H1 (cell line): ENCODE data around the gene DMAC2L. TPM values are rescaled to one million over a fixed set of nuclear protein-coding genes. Genes with fewer than 3 reads are reported as not detected.

Experiments
- CTBP2 ChIP-seq: IDR thresholded peaks from 2 replicates; pipeline ENCODE4 v1.7.0; 2011; ENCODE audit warnings: borderline replicate concordance, mild to moderate bottlenecking, moderate library complexity, mixed read lengths, low read length; ENCODE audit not compliant: insufficient read depth, insufficient read length
- FOSL1 ChIP-seq: IDR thresholded peaks from 2 replicates; pipeline ENCODE4 v1.6.1; 2011; ENCODE audit warnings: mild to moderate bottlenecking, low read depth, low read length, moderate library complexity; ENCODE audit not compliant: insufficient read depth
- GABPA ChIP-seq: IDR thresholded peaks from 2 replicates; pipeline ENCODE4 v1.6.1; 2011; ENCODE audit warnings: mild to moderate bottlenecking, low read length, moderate library complexity, borderline replicate concordance; ENCODE audit not compliant: insufficient read depth
- JUN ChIP-seq: IDR thresholded peaks from 2 replicates; pipeline ENCODE4 v1.6.1; 2011; ENCODE audit warnings: low read depth, mild to moderate bottlenecking, improper control_type of control experiment, low read length
- MAFK ChIP-seq: IDR thresholded peaks from 2 replicates; pipeline ENCODE4 v1.6.1; 2012; ENCODE audit warnings: low read depth, mild to moderate bottlenecking, improper control_type of control experiment, low read length
- polyA plus RNA-seq, 7 experiments: library from polyadenylated mRNA; depleted of rRNA in 3 of 7; stranded (reverse) in 5 of 7; unstranded in 2 of 7; fragments of >200 nt in 5 of 7; fragments of 200-250 nt in 2 of 7; gene quantifications; 1 replicate in 5 of 7; 2 replicates in 1 of 7; 4 replicates in 1 of 7; pipeline versions ENCODE4 v1.2.1 to v1.2.3, GENCODE V29; 2011 to 2013; ENCODE audit warnings: missing spikeins in 2 of 7, mixed read lengths in 2 of 7
- total RNA-seq: library from RNA; stranded (reverse); fragmentation: NEBNext Ultra II Directional; extraction: Animal tissue kit (Norgen Biotek cat#: 25700); gene quantifications from 2 replicates; pipeline ENCODE4 v1.2.1, GENCODE V29; 2021

The DMAC2L gene
- total and polyA plus RNA-seq, 2 of the 8 experiments (the other 6 are each of a cell fraction or from before 2014, with no cell fraction given), result 20.3 to 28.9 TPM

DNA sequence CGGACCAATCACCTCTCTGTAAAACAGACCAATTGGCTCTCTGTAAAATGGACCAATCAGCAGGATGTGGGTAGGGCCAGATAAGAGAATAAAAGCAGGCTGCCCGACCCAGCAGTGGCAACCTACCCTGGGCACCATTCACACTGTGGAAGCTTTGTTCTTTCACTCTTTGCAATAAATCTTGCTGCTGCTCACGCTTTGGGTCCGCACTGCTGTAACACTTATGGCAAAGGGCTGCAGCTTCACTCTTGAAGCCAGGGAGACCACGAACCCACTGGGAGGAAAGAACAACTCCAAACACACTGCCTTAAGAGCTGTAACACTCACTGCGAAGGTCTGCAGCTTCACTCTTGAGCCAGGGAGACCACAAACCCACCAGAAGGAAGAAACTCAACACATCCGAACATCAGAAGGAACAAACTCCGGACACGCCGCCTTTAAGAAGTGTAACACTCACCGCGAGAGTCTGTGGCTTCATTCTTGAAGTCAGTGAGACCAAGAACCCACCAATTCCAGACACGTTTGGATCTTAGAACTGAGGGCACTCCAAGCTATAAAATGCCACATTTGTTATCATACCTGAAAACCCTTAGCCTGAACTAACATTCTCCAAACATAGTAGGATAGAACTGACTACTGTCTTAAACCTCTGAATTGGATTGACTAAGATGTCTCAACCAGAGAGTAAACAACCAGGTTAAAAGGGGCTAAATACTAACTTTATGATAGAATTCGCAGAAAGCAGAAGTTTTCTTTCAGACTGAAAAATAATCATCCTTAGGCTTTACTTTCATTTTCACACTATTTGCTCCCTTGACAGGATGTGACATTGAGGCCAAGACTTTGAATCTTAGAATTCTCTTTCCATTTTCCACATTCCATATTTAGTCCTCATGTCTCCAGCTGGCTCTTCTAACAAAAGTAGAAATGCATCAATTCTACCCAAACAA lies 50.9 kb downstream of the DMAC2L start (continued):
- TF ChIP-seq GABPA (no peak), MAFK (no peak), JUN (no peak), FOSL1 (no peak), CTBP2 (no peak)
